ENCODE data around the gene NPRL2.
A peak's percentile ranks its signal among the peaks of the same experiment; 100 is the strongest.

NPRL2 gene

GRCh38 chr3:50320853-50321335, 29.7 kb downstream of the NPRL2 start:
- TF ChIP-seq, protein P1, sequence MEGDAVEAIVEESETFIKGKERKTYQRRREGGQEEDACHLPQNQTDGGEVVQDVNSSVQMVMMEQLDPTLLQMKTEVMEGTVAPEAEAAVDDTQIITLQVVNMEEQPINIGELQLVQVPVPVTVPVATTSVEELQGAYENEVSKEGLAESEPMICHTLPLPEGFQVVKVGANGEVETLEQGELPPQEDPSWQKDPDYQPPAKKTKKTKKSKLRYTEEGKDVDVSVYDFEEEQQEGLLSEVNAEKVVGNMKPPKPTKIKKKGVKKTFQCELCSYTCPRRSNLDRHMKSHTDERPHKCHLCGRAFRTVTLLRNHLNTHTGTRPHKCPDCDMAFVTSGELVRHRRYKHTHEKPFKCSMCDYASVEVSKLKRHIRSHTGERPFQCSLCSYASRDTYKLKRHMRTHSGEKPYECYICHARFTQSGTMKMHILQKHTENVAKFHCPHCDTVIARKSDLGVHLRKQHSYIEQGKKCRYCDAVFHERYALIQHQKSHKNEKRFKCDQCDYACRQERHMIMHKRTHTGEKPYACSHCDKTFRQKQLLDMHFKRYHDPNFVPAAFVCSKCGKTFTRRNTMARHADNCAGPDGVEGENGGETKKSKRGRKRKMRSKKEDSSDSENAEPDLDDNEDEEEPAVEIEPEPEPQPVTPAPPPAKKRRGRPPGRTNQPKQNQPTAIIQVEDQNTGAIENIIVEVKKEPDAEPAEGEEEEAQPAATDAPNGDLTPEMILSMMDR (IDR thresholded peaks at IDR 0.05; ENCODE audit: control extremely low read depth, extremely low read depth, low read depth, missing control alignments), result no peak
- POLR2A ChIA-PET, result interaction anchor here (0.6 to 1.0 kb wide), 2 partner anchors 22 to 1733 kb away, joined by 3 to 5 read pairs; partner anchors contain the start of genes HYAL3 and NAA80
- peak; percentile 82 for DNase-seq (ENCODE audit: extremely low spot score)
- CTCF ChIA-PET, result interaction anchor here (0.6 to 1.8 kb wide), 9 partner anchors 9 to 74 kb away, joined by 3 to 5 read pairs (median 4); partner anchors contain the start of genes HYAL3 and NAA80

DNA sequence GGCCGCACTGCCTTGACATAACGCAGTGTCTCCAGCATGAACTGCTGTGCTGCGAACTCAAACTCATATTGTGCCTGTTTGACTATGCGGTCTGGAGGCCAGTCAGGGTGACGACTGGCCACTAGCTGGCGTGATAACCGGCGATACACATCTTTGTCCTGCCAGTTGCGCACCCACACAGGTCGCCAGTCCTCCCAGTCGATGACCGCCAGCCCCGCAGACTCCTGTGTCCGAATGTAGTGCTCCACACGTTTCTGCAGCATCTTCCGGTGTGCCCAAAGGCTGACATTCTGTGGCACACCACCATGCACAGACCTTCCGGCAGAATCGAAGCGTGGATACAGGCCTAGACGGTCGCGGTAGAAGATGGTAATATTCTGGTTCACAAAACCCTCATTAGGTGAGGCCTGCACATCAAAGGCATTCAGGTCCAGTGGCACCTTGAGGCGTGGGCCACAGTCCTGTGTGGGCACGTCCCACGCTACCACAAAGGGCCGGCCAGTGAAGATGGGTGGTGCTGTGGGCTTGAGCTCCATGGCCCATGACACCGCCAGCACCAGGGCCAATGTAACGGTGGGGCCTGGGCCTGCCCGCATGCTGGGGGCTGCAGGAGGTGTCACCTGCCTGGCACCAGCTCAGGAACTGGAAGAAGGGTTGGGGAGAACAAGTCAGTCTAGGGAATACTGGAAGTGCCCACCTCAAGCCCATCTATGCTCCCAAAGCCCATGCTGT, 30.5 kb downstream of the NPRL2 start:
- POLR2A ChIA-PET, result no interaction called here
- CTCF ChIA-PET, result interaction anchor here (1.0 to 1.8 kb wide), 7 partner anchors 10 to 73 kb away, joined by 3 to 6 read pairs (median 5); partner anchors contain the start of genes HYAL3 and NAA80
- DNase-seq (ENCODE audit: extremely low spot score), result no peak
- TF ChIP-seq, protein P1 (IDR thresholded peaks at IDR 0.05; ENCODE audit: control extremely low read depth, extremely low read depth, low read depth, missing control alignments), result no peak

DNA sequence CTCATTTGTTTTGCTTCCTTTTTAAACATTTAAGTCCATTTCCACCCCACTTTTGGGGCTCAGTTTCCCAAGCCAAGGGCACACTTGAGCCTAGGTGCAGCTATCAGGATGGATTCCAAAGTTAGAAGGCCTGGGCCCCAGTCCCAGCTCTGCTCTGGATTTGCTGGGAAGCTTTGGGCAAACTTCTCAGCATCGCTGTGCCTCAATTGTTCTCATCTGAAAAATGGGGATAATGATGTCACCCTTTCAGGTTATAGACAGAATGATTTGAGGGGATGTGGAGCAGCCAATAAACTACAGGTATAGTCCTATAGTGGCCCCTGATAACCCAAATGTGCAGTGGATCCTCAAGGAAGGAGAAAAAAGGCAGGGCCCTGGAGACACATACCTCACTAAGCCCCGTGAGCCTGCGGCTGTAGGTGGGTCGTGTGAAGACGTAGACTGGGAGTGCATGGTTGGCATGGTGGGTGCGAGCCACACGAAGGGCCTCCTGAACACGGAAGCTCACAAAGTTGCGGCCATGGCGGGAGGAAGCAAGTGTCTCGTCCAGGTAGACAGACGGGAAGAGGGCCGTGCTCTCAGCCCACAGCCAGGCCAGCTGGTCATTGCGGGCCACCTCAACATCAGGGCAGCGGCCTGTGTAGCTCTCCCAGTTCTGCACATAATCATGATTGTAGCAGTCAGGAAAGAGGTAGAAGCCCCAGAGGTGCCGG, 31.2 kb downstream of the NPRL2 start:
- TF ChIP-seq, protein P1 (IDR thresholded peaks at IDR 0.05; ENCODE audit: control extremely low read depth, extremely low read depth, low read depth, missing control alignments), result no peak
- ChIA-PET CTCF (interaction anchor here (0.9 to 1.5 kb wide), 6 partner anchors 9 to 60 kb away, joined by 3 to 7 read pairs (median 5); partner anchors contain the start of genes HYAL3, NAA80 and TUSC2), POLR2A (no interaction called here)
- DNase-seq (ENCODE audit: extremely low spot score), result no peak

GRCh38 chr3:50318615-50319014, 32.0 kb downstream of the NPRL2 start:
- ChIA-PET CTCF (interaction anchor here (0.9 to 1.5 kb wide), 6 partner anchors 9 to 72 kb away, joined by 3 to 7 read pairs (median 4); partner anchors contain the start of gene TUSC2), POLR2A (no interaction called here)
- no peak for DNase-seq (ENCODE audit: extremely low spot score)
- TF ChIP-seq, protein P1 (IDR thresholded peaks at IDR 0.05; ENCODE audit: control extremely low read depth, extremely low read depth, low read depth, missing control alignments), result no peak

GRCh38 chr3:50318163-50318562, 32.4 kb downstream of the NPRL2 start:
- DNase-seq (ENCODE audit: extremely low spot score), result no peak
- CTCF ChIA-PET, result interaction anchor here (1.1 to 1.8 kb wide), 5 partner anchors 10 to 71 kb away, joined by 3 to 7 read pairs (median 4); partner anchors contain the start of gene TUSC2
- POLR2A ChIA-PET, result interaction anchor here (0.6 kb wide), 1 partner anchor 19 kb away, joined by 3 read pairs; the partner anchor contains the start of genes HYAL3 and NAA80
- TF ChIP-seq, protein P1 (IDR thresholded peaks at IDR 0.05; ENCODE audit: control extremely low read depth, extremely low read depth, low read depth, missing control alignments), result no peak

- ChIA-PET POLR2A (interaction anchor here (0.6 kb wide), 1 partner anchor 18 kb away, joined by 3 read pairs; the partner anchor contains the start of genes HYAL3 and NAA80), CTCF (interaction anchor here (0.9 to 1.8 kb wide), 4 partner anchors 10 to 70 kb away, joined by 3 to 4 read pairs (median 4); partner anchors contain the start of gene TUSC2)
- TF ChIP-seq, protein P1 (IDR thresholded peaks at IDR 0.05; ENCODE audit: control extremely low read depth, extremely low read depth, low read depth, missing control alignments), result no peak
- no peak for DNase-seq (ENCODE audit: extremely low spot score)
Measured at GRCh38 chr3:50317300-50317699, 33.3 kb downstream of the NPRL2 start.

Measured in GM10248 (cell line).